T-helper 9 cell (primary cell): ENCODE measurements around the gene IRF2BP1.

Source experiments
- DNase-seq: peaks from one replicate; pipeline ENCODE4 v3.0.0-alpha.2; 2020

Gene IRF2BP1

DNA sequence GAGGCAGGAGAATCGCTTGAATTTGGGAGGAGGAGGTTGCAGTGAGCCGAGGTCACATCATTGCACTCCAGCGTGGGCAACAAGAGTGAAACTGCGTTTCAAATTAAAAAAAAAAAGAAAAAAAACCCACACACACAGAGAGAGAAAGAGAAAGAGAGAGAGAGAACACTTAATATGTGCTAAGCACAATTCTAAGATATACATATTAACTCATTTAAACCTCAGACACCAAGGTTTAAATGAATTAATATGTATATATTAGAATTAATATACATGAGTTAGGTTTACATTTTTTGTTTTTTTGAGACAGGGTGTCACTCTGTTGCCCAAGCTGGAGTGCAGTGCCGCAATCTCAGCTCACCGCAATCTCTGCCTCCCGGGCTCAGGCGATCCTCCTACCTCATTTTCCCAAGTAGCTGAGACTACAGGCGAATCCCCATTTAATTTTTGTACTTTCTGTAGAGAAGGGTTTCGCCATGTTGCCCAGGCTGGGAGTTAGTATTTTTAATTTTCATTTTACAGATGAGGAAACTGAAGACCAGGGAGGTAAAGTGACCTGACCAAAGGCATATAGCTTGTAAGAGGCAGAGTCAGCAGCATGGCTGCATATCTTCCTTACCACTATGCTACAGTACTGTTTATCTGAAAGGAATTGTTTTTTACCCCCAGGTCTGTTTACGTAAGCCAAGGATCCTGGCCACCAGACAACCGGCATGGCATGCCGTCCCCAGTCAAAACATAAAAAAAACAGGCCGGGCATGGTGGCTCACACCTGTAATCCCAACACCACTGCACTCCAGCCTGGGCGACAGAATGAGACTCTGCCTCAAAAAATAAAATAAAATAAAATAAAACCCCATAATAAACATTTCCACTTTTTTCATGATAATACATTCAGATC is 25.3 kb downstream of the IRF2BP1 start:
- no peak for DNase-seq

DNA sequence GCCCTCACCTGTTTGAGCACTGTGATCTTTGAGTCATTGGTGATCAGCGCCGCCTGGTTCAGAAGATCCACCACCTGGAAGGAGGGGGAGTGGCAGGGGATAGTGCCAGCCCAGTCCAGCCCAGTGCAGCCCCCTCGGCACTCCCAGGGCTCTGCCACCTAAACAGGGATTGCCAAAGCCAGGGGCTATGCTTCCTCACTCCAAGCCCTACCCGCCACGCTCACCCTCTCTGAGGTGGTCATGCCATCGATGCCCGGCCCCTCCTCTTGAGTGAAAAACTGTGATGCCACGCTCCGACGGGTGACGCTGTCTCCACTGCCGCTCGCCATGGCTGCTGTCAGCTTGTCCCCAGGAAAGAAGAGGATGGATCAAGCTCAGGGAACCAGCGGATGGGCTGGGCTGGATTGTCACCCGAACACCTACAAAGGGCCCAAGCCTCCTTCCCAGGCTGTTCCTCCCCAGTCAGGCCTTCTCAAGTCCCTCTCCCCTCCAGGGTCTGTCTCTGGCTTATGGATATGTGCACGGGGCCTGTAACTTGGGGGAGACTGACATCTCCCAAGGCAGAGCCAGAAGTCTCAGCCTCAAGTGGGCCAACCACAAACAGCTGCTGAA is 31.7 kb downstream of the IRF2BP1 start:
- DNase-seq: no peak

DNA sequence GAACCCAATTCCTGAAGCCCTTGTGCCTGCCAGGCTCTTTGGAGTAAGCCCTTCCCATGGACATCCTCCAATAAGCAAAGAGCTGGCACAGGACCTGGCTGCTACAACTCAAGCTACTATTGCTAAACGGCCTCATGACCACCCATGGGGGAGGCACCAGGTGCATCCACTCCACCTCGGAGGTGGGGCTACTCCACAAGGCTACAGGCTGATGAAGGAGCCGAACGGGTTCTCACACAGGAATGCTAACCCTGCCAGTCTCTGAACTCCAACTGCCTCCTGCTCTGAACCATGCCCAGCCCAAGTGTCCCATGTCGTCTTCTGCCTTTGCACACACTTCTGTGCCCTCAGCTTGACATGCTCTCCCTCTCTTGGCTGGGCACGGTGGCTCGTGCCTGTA is 33.0 kb downstream of the IRF2BP1 start:
- DNase-seq: no peak

DNA sequence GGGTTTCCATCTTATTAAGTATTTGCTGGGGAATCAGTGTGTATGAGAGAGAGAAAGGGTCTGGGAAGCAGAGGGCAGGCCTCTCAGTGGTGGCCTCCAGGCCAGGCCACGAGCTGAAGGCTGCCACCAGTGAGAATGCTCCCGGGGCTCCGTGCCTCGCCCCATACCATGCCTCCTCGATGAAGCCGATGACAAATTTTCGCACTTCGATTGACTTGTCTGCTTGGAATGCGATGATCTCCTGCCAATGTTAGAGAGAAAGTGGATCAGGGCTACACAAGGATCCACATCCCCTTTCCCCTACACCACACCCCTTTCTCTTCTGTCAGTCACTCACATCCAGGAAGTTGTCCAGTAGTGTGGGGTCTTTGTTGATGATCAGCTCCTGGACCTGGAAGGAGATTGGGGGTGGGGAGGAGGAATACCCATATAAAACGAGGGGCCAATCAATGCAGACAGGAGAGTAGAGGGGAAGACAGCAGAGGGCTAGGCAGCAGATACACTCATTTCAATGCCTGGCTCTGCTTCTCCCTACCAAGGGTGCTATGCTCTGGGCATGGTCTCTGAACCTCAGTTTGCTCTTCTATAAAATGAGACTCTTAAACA is 33.7 kb downstream of the IRF2BP1 start:
- no peak for DNase-seq

DNA sequence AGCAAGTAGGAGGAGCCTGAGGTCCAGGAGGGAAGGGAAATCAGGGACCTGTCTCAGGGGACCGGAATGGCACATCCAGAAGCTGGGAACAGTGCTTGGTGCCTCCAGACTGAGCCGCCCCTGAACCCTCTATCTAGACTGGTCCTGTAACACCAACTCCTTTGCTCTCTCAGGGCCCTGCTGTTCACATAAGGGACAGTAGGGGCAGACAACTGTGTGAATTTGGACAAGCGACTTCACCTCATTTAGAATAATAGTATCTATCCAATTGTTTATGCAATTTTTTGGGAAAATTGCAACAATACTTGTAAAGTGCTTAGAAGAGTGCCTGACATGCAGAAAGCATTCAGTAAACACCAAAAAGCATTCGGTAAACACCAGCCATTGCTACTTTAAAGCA is 37.0 kb downstream of the IRF2BP1 start:
- no peak for DNase-seq

DNA sequence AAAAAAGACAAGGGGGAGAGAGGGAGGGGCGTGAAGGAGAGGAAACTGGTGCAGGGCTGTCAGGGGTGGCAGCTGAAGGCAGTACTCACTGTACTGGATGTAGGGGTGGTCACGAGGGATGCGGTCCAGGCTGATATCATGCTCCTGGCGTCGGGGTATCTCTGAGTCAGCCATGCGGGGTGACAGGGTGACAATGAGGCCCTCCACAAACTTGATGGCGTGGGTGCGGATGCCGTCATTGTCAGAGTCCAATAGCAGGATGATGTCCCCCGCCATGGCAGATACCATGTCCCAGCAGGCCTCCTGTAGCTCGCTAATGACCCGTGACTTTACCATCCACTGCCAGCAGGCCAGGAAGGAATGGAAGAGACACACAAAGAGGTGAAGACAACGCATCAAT is 38.3 kb downstream of the IRF2BP1 start:
- DNase-seq: no peak

DNA sequence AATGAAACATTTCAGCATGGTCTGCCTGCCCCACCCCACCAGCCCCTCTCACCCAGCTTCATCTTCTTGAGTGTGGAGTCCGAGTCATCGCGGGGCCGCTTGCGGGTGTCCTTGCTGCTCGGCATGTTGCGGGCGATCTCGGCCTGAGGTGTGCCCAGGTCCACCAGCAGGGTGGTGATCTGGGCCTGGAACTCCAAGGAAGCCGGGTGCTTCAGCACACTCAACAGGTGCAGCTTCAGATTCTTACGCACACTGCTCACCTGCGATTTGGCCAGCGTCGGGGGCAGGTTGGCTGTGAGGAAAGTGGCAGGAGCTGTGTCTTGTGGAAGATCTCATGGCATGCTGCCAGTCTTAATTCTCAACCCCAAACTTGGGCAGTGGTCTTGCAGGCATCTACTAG is 43.7 kb downstream of the IRF2BP1 start:
- no peak for DNase-seq

DNA sequence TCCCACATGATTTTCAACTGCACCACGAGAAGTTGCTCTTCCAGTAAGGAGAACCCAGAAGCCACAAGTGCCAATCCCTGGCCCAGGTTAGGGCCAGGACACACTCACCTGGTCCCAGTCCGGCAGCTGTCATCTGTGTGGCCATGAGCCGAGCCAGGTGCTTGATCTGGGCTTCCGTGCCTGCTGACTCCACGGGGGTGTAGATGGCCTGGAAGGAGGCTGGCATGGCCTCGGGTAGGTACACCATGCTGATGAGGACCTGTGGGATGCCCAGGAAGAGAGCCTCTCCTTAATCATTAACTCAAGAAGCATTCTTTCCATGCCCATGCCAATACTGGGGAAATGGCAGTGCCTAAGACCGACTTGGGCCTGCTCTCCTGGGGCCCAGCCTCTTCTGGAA is 51.0 kb downstream of the IRF2BP1 start:
- no peak for DNase-seq
